Pulmonary artery endothelial cell (primary cell): Measurements from ENCODE around the gene FAM217A. TPM values are rescaled to one million over a fixed set of nuclear protein-coding genes. Genes with fewer than 3 reads are reported as not detected.
"Not testable (repeated sequence)": the region's sequence is repeated elsewhere in the genome, so short reads cannot be mapped to it uniquely, and the experiment has no call there.

ENCODE experiments used
- DNase-seq: peaks from one replicate; pipeline ENCODE4 v3.0.0-alpha.2; 2011; ENCODE audit warnings: low read depth, low spot score
- total RNA-seq: library from RNA; depleted of rRNA; stranded (reverse); fragments of >200 nt; gene quantifications from 2 replicates; pipeline ENCODE4 v1.2.3, GENCODE V29; 2014

Gene FAM217A, protein sequence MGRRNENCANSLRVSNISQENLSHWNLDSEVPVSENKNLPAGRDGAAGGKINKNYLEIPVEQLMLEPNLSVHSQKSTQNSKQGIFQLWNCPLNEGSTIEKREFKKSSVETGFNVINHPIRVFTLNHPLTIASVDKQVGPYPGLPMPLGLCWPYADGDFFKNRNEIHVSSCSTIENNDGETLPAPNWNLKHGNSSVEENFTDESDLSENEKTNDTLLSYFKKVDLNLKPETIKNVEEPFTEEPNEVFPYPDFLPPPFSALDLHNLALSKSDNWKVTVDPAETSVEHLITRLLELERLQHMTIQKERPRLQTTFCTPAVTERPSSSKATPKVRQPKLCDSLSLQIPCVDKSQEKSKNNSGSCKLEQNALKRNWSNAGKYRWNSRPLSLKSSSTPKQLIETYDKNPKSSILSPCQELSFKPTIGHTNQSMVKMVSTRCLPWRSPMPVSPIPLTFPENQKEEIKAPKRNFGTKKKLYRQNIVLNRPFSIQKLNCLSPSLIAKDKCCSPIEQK
- not detected in 2 replicates for total RNA-seq

DNA sequence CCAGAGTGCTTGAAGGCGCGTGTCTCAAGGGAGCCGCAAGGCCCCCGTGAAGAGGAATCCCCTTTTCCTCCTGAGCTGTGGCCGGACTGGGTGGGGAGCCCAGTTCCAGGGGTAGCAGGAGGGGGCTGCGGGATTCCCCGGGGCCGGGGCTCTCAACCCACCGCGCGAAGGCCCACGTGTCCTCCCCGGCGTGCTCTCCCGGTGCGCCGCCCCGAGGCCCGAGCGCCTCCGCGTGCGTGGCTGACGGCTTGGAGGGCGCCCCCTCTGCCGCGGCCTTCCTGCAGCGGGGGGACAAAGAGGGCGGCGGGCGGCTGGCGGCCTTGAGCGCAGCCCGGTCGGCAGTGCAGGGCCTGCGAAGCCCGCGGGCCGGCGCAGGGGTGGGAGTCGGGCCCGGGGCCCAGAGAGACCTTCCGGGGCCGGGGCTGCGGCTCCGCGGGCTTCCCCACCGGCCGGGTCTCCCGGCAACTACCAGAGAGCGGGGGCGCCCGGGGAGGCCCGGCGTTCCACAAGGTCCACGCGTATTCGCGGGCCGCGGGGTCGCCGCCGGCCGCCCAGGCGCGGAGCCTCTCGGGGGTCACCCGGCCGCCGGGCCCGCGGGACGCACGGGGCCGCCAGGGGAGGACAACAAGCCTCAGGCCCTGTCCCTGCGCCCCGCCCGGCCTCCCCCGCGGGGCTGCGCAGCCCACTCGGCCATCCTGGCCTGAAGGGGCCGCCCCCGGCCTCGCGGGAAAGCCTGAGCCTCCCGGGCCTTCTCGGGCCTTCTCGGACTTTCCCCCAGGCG is at the start of gene FAM217A:
FAM217A (minus strand) TSS at position 447 of the 781 bp plus-strand sequence. CDS start 1,723 bp downstream, outside the sequence.
- no peak for DNase-seq

DNA sequence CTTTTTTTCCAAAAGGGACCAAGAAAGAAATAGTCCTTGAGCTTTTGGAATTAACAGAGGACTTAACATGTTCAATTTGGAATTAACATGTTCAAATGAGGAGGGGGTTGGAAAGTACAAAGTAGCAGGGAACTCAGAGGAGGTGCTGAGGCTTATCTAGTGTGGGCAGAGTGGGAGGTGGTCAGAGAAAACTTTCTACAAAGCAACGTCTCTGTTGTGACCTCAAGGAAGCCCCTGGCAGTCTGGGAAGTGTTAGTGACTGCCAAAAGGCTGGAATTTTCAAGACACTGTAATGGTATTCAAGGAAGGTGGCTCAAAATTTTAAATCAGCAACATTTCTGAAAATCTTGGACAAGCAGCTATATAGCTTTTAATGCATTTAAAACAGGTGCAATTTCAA is 49.1 kb upstream of the FAM217A start:
- no peak for DNase-seq

DNA sequence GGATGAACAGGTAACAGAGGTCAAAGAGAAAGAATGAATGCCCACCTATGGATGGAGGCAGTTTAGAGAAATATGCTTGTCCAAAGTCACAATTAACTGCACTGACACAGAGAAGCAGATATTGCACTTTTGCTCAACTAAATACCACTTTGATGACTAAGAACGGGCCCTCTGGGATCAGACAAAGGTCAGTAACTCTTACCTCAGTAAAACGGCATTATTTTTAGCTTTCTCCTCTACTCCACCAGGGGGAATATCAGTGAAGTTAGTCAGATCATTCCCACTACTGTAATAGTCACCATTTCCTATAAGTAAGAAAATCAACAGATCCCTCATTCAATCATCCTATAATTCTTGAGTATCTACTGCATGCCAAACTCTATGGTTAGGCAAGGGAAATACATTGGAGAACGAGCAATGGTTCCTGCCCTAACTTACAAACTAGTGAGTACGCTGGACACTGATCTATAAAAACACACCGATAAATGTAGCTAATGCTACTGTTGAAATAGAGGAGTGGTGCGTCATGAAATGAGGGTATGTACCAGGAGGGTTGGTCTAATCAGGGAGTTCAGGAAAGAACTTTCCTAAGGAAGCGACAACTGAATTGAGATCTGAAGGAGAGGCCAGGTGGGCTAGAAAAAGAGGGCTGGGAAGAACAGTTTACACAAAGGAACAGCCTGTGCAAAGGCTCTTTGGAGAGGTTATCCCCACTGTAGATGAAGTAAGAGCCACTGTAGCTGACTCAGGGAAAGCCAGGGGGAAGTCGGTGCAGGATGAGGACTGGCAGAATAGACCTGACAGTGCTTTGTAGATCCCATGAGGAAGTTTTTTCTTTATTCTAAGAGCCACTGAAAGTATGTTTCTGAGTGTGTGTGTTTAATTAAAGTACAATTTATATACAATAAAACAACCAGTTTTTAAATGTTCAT is 47.3 kb upstream of the FAM217A start:
- no peak for DNase-seq

DNA sequence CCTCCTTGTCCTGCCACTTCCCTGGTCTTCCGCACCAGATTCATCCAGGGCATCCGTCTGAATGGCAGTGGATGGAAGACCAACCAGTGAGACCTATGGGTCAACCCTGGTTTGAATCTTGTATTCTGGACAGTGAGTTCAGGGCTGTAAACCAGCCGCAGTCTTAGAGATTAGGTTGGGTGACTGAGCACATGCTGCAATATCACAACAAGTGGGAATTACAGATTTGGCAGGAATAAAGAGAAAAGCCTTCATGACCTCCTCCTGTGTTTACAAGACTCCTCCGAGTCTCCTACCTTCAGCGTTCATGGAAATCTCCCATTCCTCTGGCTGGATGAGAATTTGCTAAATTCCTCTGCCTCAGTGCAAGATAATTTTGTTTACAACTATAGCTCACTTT is 46.6 kb upstream of the FAM217A start:
- DNase-seq = no peak

DNA sequence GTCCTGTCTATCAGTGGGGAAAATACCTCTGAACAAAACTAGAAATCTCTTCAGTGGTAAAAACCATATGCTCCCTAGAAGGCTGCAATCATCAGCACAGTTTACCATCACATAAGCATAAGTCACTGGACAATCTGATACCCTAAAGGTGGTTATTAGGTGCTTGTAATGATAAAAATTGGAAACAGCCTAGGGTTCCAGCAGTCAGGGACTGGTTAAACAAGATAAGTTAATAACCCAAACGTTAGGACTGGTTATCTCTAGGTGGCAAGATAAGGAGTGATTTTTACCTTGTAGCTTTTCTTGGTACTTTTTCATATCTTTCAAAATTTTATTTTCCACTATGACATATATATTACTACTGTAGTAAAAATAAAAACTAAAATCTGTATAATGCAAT is 45.4 kb upstream of the FAM217A start:
- DNase-seq = no peak

DNA sequence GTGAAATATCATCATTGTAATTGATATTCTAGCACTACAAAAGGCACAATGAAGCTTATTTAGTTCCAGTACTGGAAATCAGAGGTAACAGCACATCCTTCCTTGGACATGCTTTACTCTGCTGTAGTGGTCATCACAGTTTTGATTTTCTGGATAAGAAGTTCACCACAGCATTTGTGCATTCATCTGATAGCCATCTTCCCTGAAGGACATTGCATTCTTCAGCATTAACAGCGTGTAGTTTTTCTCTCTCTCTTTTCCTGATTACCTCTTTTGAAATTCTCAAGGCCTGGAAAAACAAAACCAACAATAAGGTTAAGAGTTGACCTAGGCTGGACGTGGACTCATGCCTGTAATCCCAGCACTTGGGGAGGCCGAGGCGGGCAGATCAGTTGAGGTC is 36.8 kb upstream of the FAM217A start:
- no peak for DNase-seq

DNA sequence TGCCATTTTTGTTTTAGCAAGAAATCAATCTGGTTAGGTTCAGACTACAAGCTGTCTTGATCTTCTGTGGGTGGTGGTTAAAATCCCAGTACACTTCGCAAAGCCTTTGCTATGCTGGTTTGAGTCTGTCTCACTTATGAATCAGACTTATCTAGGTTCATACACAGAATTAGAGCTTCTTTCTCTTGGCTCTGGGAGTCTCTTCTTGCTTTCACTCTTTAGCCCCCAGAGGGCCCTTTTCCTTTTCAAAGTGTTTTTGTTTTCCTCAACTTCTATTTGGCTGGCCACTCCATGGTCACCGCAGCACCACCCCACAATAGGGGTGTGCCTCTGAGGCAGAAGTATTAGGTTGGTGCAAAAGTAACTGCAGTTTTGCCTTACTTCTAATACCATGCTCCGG is 35.2 kb upstream of the FAM217A start:
- DNase-seq = no peak

DNA sequence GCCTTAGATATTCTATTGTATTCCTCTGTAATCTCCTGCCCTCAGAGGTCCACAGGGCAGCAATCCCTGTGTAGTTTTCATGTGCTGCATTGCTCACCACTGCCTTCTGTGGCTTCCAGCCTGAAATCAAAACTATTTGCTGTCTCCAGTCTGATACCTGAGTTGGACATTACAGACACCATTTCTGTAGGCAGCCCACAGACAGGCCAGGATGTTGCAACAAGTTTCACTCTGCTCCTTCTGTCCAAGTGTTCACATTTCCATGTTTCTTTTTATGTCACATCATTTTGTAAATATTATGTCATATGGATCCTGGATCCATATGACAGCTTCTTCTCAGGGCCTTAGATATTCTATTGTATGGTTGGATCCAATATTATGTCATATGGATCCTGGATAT is 34.7 kb upstream of the FAM217A start:
- no peak for DNase-seq

DNA sequence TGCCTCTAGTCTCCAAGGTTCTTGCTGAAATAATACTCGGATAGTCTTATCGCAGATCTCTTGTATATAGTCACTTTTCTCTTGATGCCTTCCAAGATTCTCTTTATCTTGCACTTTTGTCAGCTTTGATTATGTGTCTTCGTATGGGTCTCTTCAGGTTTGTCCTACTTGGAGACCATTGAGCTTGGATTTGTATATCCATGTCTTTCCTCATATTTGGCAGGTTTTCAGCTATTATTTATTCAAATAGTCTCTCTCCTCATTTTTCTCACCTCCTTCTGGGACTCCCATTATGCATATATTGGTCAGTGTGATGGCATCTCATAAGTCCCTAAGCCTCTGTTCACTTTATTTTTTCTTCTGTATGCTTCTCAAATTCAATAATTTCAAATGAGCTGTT is 33.4 kb upstream of the FAM217A start:
- DNase-seq = no peak

DNA sequence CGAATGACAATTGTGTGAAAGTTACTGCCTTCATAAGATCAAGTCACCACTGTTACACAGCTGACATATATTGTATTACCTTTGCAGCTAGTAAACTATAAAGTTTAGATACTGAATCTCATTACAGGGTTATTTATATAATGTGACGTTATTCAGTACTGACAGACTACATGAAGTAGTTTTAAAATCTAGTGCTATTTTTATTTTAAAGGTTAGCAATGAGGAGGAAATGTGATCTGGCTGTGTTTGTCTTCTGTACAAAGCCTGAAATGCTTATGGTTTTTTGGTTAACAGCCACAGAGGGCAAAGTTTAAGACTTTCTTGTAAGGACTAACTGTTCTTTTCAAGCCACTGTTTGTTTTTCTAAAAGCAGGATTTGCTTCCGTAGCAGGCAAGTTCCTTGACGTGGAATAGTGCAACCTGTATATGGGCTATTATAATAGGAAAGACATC is 30.5 kb upstream of the FAM217A start:
- not testable (repeated sequence) for DNase-seq

DNA sequence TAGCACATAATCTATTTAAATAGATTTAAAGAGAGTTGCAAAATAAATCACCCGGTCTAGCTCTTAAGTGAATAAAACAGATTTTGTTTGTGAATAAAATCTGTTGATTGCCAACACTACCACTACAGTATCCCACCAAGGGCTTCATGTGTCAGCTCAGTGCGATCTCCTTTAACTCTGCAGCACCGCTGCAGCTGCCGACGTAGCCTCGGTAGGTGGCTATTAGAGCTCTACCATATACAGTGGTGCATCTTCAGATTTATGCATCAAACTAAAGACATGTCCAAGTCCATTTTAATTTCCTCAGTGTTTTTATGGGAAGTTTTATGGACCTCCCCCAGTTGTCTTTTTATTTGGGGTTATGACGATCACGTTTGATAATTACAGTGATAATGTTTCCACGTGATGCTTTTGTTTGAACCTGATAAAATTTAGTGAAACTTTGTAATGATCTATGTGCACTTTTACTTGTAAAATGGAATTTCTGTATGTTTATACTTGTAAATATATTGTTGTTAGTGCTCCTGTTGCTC is 29.7 kb upstream of the FAM217A start:
- no peak for DNase-seq

DNA sequence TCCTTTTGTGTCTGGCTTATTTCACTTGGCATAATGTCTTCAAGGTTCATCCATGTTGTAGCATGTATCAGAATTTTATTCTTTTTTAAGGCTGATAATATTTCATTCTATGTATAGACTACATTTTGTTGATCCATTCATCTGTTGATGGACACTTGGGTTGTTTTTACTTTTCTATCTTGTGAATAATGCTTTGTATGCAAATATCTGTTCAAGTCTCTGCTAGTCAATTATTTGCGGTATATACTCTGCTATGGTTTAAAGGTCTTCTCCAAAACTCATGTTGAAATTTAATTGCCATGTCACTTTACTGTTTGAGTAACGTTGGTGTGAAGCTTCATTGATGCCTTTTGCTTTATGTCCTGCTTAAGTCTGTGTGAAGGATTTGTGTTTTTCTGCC is 28.9 kb upstream of the FAM217A start:
- DNase-seq = no peak

DNA sequence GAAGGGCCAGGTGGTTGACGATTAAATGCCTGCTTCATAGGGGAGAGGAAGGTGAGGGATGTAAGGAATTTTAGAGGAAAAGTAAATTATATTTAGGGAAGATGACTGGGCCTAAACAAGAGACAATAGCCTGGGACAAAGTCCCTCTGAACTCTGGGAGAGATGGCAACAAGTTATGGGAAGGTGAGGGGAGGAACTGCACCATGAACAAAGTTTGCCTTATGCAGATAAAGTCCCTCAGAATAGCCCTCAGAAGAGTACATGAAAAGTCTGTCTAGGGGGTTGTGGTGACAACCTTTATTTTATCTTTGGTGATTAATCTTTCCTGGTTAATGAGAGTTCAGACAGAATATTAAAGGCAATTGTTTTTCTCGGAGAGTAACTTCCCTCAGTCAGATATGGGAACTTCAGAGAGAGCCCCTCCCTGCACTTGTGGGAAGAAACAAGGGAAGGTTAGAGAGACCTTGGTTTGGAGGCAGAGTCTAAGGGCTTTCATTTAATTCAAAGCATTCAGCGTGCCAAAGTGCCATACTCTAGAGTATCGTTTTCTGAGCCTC is 27.1 kb upstream of the FAM217A start:
- DNase-seq = no peak

DNA sequence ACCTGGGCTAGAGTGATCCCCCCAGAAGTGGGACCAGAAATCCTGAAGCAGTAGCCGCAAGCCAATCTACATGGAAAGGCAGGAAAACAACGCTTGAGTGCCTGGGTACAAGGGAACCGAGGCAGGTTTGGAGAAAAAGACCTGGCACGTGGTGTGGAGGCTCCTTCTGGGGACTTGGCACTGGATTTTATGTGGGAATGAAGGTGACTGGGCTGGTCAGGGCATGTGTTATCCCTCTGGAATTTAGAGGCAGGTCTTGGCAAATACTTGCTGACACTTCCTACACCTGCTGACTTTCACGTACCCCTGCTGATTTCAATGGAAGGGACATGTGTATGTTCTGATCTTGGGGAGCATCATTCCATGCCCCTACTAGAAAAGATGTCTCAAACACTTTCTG is 25.0 kb upstream of the FAM217A start:
- DNase-seq = no peak

DNA sequence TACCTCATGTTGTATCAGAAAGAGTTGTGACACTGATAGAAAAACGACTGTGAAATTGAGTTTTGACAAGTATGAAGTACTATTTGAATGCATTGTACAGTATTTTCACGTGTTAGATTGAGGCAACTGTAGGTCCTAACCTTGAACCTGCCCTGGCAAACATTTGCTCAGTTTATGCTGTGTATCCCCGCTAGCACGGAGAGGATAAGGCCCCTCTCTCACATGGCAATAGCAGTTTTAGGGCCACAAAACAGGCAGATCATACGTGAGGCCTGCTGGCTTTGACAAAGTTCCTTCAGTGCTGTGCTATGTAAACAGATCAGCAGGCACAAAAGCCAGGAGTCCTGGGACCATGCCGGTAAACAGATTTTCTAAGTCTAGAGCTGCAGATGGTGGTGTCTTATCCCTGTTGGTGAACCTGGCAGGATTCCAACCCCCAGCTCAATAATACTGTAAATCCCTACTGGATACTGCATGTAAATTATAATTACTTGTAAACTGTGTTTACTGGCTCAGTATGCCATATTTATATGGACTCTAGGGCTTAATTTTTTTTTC is 23.8 kb upstream of the FAM217A start:
- DNase-seq = no peak

DNA sequence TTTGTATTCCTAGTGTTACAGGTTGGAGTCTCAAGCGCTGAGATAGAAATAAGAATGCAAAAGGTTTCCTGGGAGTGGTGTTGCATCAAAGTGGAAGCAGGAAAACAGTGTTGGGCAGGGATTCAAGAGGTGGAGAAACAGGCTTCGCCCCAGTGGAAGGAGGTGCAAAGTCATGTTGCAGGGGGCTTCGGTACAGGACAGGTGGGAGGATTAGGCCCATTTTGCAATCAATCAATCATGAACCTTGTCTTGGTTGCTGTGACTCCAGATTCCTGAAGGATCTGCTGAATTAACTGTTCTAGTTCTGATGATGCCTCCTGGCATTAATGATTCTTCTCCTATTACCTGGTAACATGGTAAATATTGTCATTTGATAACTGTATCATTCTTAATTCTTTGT is 22.4 kb upstream of the FAM217A start:
- DNase-seq = no peak

DNA sequence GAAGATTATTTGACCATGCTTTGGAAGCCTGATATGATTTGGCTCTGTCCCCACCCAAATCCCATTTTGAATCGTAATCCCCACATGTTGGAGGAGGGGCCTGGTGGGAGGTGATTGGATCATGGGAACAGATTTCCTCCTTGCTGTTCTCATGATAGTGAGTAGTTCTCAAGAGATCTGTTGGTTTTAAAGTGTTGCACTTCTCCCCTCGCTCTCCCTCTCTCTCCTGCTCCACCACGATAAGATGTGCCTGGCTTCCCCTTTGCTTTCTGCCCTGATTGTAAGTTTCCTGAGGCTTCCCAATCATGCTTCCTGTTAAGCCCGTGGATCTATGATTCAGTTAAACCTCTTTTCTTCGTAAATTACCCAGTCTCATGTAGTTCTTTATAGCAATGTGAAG is 21.7 kb upstream of the FAM217A start:
- no peak for DNase-seq

DNA sequence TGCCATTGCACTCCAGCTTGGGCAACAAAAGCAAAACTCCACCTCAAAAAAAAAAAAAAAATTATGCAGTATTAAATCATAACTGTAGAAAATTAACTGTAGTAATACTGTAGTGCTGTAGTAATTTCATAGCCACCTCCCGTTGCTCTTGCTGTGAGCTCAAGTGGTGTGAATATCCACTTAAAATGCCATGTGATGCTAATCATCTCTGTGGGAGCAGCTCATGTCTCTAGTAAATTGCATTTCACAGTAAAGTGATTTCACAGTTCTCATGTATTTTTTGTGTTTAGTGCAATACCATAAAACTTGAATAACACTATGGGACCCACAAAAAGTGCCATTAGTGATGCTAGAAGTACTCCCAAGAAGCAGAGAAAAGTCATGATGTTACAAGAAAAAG is 14.4 kb upstream of the FAM217A start:
- no peak for DNase-seq

DNA sequence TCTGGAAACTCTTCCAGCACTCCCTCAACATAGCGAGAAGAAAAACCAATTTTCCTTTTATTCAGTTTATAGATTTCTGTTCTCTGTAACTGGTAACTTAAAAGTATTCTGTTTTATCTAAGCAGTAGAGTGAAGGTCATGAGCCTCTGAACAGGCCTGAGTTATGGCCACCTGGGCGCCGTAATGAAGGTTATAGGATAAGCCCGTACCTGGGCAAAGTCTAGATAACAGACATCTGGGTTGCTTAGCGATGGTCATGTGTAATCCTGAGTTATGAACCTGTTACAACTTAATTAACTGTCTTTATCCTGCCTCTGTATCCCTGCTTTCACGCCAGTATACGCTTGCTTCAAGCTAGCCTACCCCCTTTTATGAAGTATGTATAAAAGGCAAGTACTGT is 13.0 kb upstream of the FAM217A start:
- DNase-seq = no peak

DNA sequence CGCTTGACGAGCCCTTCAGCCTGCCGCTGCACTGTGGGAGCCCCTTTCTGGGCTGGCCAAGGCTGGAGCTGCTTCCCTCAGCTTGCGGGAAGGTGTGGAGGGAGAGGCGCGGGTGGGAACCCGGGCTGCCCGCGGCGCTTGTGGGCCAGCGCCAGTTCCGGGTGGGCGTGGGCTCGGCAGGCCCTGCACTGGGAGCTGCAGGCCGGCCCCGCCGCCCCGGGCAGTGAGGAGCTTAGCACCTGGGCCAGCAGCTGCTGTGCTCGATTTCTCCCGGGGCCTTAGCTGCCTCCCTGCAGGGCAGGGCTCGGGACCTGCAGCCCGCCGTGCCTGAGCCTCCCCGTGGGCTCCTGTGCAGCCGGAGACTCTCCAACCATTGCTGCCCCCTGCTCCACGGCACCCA is 11.1 kb upstream of the FAM217A start:
- not testable (repeated sequence) for DNase-seq

DNA sequence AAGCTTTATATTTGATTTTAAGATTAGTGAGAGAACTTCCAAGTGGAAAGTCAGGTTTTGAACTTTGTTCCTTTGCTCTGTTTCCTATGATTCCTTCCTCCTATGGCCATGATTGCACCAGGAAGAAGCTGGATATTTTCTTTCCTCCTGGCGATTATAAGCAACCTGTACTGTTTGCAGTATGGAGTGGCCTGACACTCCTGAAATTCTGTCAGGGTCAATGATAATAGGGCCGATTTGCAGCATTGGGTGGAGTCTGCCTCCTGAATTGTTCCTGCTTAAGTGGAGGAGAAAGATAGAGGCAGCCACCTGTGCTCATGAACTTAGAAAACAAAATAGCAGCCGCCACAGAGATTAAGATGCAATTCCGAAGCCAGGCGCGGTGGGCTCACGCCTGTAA is 9.8 kb upstream of the FAM217A start:
- no peak for DNase-seq
